GM10847 (cell line): ENCODE measurements around the gene NDUFV3.

Experiments
- POLR2A ChIP-seq: IDR thresholded peaks from 2 replicates; pipeline ENCODE4 v1.6.1; 2011; ENCODE audit not compliant: insufficient read length; ENCODE audit errors: extremely low read depth

Gene NDUFV3

GRCh38 chr21:42864815-42865775 is 28.0 kb upstream of the NDUFV3 start:
- no peak for TF ChIP-seq POLR2A

GRCh38 chr21:42865776-42866160 is 27.3 kb upstream of the NDUFV3 start:
- TF ChIP-seq POLR2A, result no peak

DNA sequence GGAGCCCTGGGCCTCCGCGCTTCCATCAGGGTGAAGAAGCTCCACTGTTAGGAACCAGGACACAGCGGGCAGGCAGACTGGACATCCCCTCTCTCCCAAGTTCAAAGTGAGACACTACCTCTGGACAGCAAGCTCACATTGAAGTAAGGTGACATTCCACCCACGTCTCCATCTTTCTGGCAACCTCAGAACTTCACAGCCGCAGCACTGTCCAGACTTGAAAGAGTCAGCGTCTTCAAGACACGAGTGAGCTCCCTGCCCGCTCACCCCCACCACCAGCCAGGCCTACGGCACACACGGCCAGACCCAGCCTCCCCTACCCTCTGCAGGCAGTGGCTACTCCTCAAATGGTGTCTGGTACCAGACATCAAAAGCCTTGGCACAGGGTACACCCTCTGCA is 24.9 kb upstream of the NDUFV3 start:
- TF ChIP-seq POLR2A, result no peak

- no peak for TF ChIP-seq POLR2A
Observed at GRCh38 chr21:42873096-42873495, 20.0 kb upstream of the NDUFV3 start.

- TF ChIP-seq POLR2A, result no peak
Observed at GRCh38 chr21:42878678-42878992, 14.5 kb upstream of the NDUFV3 start.

- TF ChIP-seq POLR2A, result peak; percentile 97
Observed at GRCh38 chr21:42878993-42879787, 13.9 kb upstream of the NDUFV3 start, which contains the start of gene WDR4. Gene WDR4, minus strand, starts transcription at chr21:42879539. Its CDS starts 44 bp downstream, at chr21:42879495.

GRCh38 chr21:42880352-42880751 is 12.8 kb upstream of the NDUFV3 start:
- TF ChIP-seq POLR2A, result no peak

GRCh38 chr21:42883921-42884320 is 9.2 kb upstream of the NDUFV3 start:
- TF ChIP-seq POLR2A, result no peak

DNA sequence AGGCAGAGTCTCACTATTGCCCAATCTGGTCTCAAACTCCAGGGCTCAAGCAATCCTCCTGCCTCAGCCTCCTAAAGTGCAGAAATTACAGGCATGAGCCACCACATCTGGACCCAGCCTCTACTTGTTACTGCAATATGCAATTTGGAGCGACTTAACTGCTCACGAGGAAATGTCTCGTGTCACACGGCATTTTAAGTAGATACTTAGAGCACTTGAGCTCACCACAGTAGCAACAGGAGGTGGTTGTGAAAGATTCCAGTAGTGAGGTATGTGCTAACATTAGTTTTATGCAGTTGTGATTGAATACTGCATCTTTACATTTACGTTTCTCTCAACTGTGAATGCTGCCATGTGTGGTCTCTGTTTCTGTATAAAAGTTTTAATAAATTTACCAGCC is 5.8 kb upstream of the NDUFV3 start:
- no peak for TF ChIP-seq POLR2A

- no peak for TF ChIP-seq POLR2A
Observed at GRCh38 chr21:42892582-42892930, 553 bp upstream of the NDUFV3 start.

DNA sequence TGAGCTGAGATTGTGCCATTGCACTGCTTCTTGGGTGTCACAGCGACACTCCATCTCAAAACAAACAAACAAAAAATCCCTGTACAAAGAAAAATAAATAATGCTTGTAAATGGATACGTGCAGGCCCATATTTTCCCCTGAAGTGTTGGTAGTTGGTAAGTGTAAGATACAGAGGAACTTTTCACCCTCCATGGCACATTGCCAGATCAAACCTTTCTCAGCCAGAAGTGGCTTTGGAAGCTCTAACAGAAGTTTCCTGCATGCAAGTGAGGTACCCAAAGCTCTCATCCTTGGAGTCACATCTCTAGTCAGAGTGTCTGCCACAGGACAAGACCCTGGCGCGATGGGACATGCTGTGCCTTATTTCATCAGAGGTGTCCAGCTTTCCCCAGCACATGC is 7.3 kb downstream of the NDUFV3 start:
- TF ChIP-seq POLR2A, result no peak

DNA sequence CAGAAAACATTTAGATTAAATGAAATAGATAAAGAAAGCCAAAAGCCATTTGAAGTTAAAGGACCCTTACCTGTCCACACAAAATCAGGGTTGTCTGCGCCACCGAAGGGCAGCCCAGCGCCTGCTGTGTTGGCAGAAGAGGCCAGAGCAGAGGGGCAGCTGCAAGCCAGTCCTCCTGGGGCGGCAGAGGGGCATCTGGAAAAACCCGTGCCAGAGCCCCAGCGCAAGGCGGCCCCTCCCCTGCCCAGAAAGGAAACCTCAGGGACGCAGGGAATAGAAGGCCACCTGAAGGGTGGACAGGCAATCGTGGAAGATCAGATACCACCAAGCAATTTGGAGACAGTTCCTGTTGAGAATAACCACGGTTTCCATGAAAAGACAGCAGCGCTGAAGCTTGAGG is 10.7 kb downstream of the NDUFV3 start:
- no peak for TF ChIP-seq POLR2A

GRCh38 chr21:42905195-42905594 is 12.1 kb downstream of the NDUFV3 start:
- no peak for TF ChIP-seq POLR2A

DNA sequence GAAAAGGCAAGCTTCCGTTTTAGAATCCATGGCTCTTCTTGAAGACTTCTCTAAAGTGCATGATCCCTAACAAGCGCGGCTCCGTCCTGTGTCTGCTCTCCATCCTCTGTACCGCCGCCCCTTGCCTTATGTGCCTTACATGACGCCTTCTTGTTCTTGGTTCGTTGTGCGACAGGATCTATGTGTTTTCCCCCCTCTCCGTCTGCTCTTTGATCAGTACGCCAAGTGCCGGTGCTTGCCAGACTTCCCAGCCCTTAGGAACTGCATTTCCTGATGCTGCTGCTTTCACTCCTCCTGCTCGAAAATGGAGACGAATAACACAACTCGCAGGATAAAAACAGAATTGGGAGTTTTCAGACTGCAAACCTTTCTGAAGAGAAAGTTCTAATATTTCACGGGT is 13.1 kb downstream of the NDUFV3 start:
- no peak for TF ChIP-seq POLR2A

DNA sequence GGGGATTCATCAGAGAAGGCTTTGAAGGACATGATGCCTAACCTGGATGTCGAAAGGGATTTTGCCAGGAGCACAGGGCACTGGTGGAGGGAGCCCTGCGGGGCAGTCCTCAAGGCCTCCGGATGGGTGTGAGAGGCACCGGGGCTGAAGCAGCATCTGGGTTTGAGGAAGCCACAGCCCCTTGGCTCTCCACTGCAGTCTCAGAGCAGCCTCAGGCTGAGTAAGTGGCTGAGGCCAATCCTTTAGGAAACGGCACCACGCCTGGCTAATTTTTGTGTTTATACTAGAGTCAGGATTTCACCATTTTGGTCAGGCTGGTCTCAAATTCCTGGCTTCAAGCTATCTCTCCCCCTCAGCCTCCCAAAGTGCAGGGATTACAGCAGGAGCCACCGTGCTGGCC is 20.4 kb downstream of the NDUFV3 start:
- no peak for TF ChIP-seq POLR2A

GRCh38 chr21:42918291-42918690 is 25.2 kb downstream of the NDUFV3 start:
- no peak for TF ChIP-seq POLR2A
